Measurements from ENCODE around the gene DAGLB. TPM values are rescaled to one million over a fixed set of nuclear protein-coding genes. Genes with fewer than 3 reads are reported as not detected.
A peak's percentile ranks its signal among the peaks of the same experiment; 100 is the strongest.

Gene DAGLB
- total and polyA plus RNA-seq, 10 donors: 7.2 to 35.1 (median 24.6) TPM

GRCh38 chr7:6375348-6376101 lies 72.2 kb downstream of the DAGLB start:
- peaks cover 0 to 28% (median 0%) of the 10 kb centered on the region in 6 donors for H3K36me3 ChIP-seq
- peak overlapping the region; percentile 62 to 83 (median 73) for H3K4me3 ChIP-seq
- no peaks in the 10 kb centered on the region for H3K9me3 ChIP-seq
- intact Hi-C loops (cut with DNase I; ENCODE audit: low total_unique reads): no loop called here
- no peak for TF ChIP-seq POLR2A (IDR thresholded peaks at IDR 0.05)
- TF ChIP-seq POLR2AphosphoS5 (IDR thresholded peaks at IDR 0.05): no peak
- TF ChIP-seq, protein P1, sequence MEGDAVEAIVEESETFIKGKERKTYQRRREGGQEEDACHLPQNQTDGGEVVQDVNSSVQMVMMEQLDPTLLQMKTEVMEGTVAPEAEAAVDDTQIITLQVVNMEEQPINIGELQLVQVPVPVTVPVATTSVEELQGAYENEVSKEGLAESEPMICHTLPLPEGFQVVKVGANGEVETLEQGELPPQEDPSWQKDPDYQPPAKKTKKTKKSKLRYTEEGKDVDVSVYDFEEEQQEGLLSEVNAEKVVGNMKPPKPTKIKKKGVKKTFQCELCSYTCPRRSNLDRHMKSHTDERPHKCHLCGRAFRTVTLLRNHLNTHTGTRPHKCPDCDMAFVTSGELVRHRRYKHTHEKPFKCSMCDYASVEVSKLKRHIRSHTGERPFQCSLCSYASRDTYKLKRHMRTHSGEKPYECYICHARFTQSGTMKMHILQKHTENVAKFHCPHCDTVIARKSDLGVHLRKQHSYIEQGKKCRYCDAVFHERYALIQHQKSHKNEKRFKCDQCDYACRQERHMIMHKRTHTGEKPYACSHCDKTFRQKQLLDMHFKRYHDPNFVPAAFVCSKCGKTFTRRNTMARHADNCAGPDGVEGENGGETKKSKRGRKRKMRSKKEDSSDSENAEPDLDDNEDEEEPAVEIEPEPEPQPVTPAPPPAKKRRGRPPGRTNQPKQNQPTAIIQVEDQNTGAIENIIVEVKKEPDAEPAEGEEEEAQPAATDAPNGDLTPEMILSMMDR (IDR thresholded peaks at IDR 0.05 in 8 of 11, conservative IDR thresholded peaks at IDR 0.05 in 3 of 11): no peak
- WGBS, 5 donors: 4 to 10% (median 6%) methylated on average over 23 of the region's 23 CpGs
- no peaks in the 10 kb centered on the region for H3K27me3 ChIP-seq (replicated peaks in 1 of 7)
- peaks cover 35 to 72% (median 62%) of the 10 kb centered on the region in 6 donors for H3K4me1 ChIP-seq
- peak; percentile 77 for DNase-seq
- H3K27ac ChIP-seq: peak overlapping the region; percentile 77 to 98 (median 92)

DNA sequence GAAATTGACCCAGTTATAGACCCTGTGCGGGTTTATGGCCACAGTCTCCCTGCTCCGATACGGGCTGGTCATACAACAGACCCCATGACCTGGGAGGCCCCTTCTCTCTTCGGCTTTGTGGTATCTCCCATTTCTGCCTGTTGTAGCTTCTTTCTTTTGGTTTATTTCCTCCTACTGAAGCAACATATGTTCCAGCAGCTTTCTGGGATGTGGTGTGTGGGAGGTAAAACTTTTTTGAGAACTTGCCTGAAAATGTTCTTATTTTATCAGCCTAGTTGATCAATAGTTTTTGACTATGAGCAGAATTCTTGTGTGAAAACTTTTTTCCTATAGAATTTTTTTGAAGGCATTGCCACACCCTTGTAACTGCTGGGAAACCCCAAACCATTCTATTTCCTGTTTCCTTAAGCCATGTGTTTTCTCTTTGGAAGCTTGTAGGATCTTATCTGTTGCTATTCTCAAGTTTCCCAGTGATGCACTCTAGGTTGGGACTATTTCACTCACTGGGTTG lies 80.0 kb downstream of the DAGLB start:
- peak overlapping the region in 4 of 8 donors; percentile 8 to 53 (median 36) for H3K27ac ChIP-seq
- peaks cover 0 to 15% (median 9%) of the 10 kb centered on the region in 6 donors for H3K4me1 ChIP-seq
- intact Hi-C loops (cut with DNase I; ENCODE audit: low total_unique reads): no loop called here
- DNase-seq: peak; percentile 4
- H3K36me3 ChIP-seq: no peaks in the 10 kb centered on the region
- H3K9me3 ChIP-seq: no peaks in the 10 kb centered on the region
- no peaks in the 10 kb centered on the region for H3K27me3 ChIP-seq (replicated peaks in 1 of 7)
- 39 to 68% (median 46%) methylated on average over 4 of the region's 4 CpGs for WGBS, 5 donors
- no peak overlapping the region for H3K4me3 ChIP-seq
- TF ChIP-seq POLR2AphosphoS5 (IDR thresholded peaks at IDR 0.05) (no peak), POLR2A (IDR thresholded peaks at IDR 0.05) (no peak)
- TF ChIP-seq, protein P1 (IDR thresholded peaks at IDR 0.05 in 8 of 11, conservative IDR thresholded peaks at IDR 0.05 in 3 of 11): no peak

DNA sequence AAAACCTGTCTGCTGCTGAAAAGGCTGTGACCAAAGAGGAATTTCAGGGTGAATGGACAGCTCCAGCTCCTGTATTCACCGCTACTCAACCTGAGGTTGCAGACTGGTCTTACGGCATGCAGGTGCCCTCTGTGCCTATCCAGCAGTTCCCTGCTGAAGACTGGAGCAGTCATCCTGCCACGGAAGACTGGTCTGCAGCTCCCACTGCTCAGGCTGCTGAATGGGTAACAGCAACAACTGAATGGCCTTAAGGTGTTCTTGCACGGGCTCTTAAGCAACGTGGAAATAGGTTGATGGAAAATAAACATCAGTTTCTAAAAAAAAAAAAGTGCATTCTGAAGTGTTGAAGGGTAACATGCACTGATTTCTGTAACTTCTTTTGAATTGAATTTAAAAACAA lies 82.3 kb downstream of the DAGLB start:
- H3K27ac ChIP-seq: no peak overlapping the region
- DNase-seq: no peak

DNA sequence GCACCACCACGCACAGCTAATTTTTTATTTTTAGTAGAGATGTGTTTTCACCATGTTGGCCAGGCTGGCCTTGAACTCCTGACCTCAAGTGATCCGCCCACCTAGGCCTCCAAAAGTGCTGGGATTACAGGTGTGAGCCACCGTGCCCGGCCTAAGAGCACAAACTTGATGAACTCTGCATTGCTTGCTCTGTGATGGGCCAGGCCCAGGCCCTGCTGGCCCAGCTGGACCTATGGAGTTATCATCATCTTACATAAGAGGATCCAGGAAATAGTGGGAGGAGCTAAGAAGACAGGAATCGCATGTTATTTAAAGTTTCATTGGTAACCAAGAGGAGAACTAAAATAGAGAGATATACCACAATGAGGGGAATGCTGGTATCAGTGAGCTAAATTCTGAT lies 86.9 kb downstream of the DAGLB start:
- 75 to 79% (median 77%) methylated on average over 5 of the region's 5 CpGs for WGBS, 5 donors
- Histone ChIP-seq H3K4me3 (no peak overlapping the region), H3K27ac (no peak overlapping the region), H3K9me3 (no peaks in the 10 kb centered on the region), H3K36me3 (no peaks in the 10 kb centered on the region), H3K4me1 (peaks cover 0 to 14% (median 2%) of the 10 kb centered on the region in 6 donors), H3K27me3 (replicated peaks in 1 of 7) (no peaks in the 10 kb centered on the region)
- no peak for TF ChIP-seq POLR2A (IDR thresholded peaks at IDR 0.05)
- TF ChIP-seq, protein P1 (IDR thresholded peaks at IDR 0.05 in 8 of 11, conservative IDR thresholded peaks at IDR 0.05 in 3 of 11): no peak
- no peak for TF ChIP-seq POLR2AphosphoS5 (IDR thresholded peaks at IDR 0.05)
- intact Hi-C loops (cut with DNase I; ENCODE audit: low total_unique reads): no loop called here
- DNase-seq: no peak

More for the DNA sequence above, 82.3 kb downstream of the DAGLB start:
- Histone ChIP-seq H3K36me3 (no peaks in the 10 kb centered on the region), H3K4me1 (peaks cover 0 to 18% (median 8%) of the 10 kb centered on the region in 6 donors), H3K9me3 (no peaks in the 10 kb centered on the region), H3K4me3 (no peak overlapping the region), H3K27me3 (replicated peaks in 1 of 7) (no peaks in the 10 kb centered on the region)
- intact Hi-C loops (cut with DNase I; ENCODE audit: low total_unique reads): no loop called here
- 84 to 91% (median 86%) methylated on average over 5 of the region's 5 CpGs for WGBS, 5 donors
- no peak for TF ChIP-seq POLR2A (IDR thresholded peaks at IDR 0.05)
- TF ChIP-seq POLR2AphosphoS5 (IDR thresholded peaks at IDR 0.05): no peak
- TF ChIP-seq, protein P1 (IDR thresholded peaks at IDR 0.05 in 8 of 11, conservative IDR thresholded peaks at IDR 0.05 in 3 of 11): no peak
